ENCODE data around the gene DMD. TPM values are rescaled to one million over a fixed set of nuclear protein-coding genes. Genes with fewer than 3 reads are reported as not detected.

DMD gene
- total RNA-seq, 1 donor from 2014 or later, result 23.9 TPM

GRCh38 chrX:31153475-31154047 is 2057.8 kb downstream of the DMD start:
- peaks cover 2% of the 10 kb centered on the region for H3K4me1 Mint-ChIP-seq (ENCODE audit: low read depth)
- H3K27me3 Mint-ChIP-seq, result no peaks in the 10 kb centered on the region
- TF ChIP-seq CTCF (IDR thresholded peaks at IDR 0.05; ENCODE audit: unreplicated experiment), result no peak
- peaks cover 9% of the 10 kb centered on the region for H3K36me3 Mint-ChIP-seq (ENCODE audit: insufficient read depth)
- no peak overlapping the region for H3K4me3 Mint-ChIP-seq (ENCODE audit: low read depth)
- H3K9me3 Mint-ChIP-seq (ENCODE audit: low read depth), result peaks cover 25% of the 10 kb centered on the region
- DNase-seq (ENCODE audit: low spot score, unreplicated experiment), result no peak
- no peak overlapping the region for H3K27ac Mint-ChIP-seq

- peaks cover 25% of the 10 kb centered on the region for H3K9me3 Mint-ChIP-seq (ENCODE audit: low read depth)
Measured at GRCh38 chrX:31147175-31147574, 2064.2 kb downstream of the DMD start.

GRCh38 chrX:31139961-31140360 is 2071.4 kb downstream of the DMD start:
- Mint-ChIP-seq H3K9me3 (ENCODE audit: low read depth) (peaks cover 40% of the 10 kb centered on the region), H3K27me3 (no peaks in the 10 kb centered on the region), H3K4me3 (ENCODE audit: low read depth) (no peak overlapping the region), H3K27ac (no peak overlapping the region), H3K36me3 (ENCODE audit: insufficient read depth) (peaks cover 30% of the 10 kb centered on the region), H3K4me1 (ENCODE audit: low read depth) (no peaks in the 10 kb centered on the region)
- no peak for TF ChIP-seq CTCF (IDR thresholded peaks at IDR 0.05; ENCODE audit: unreplicated experiment)
- DNase-seq (ENCODE audit: low spot score, unreplicated experiment), result no peak

More at GRCh38 chrX:31147175-31147574, 2064.2 kb downstream of the DMD start:
- Mint-ChIP-seq H3K27me3 (no peaks in the 10 kb centered on the region), H3K4me1 (ENCODE audit: low read depth) (no peaks in the 10 kb centered on the region), H3K27ac (no peak overlapping the region), H3K36me3 (ENCODE audit: insufficient read depth) (peaks cover 23% of the 10 kb centered on the region), H3K4me3 (ENCODE audit: low read depth) (no peak overlapping the region)
- no peak for TF ChIP-seq CTCF (IDR thresholded peaks at IDR 0.05; ENCODE audit: unreplicated experiment)
- DNase-seq (ENCODE audit: low spot score, unreplicated experiment), result no peak

GRCh38 chrX:31138124-31138523 is 2073.2 kb downstream of the DMD start:
- Mint-ChIP-seq H3K27ac (no peak overlapping the region), H3K4me1 (ENCODE audit: low read depth) (peaks cover under 1% of the 10 kb centered on the region), H3K9me3 (ENCODE audit: low read depth) (peaks cover 31% of the 10 kb centered on the region), H3K27me3 (no peaks in the 10 kb centered on the region), H3K4me3 (ENCODE audit: low read depth) (no peak overlapping the region), H3K36me3 (ENCODE audit: insufficient read depth) (peaks cover 22% of the 10 kb centered on the region)
- no peak for DNase-seq (ENCODE audit: low spot score, unreplicated experiment)
- no peak for TF ChIP-seq CTCF (IDR thresholded peaks at IDR 0.05; ENCODE audit: unreplicated experiment)

- Mint-ChIP-seq H3K27me3 (no peaks in the 10 kb centered on the region), H3K9me3 (ENCODE audit: low read depth) (peaks cover 24% of the 10 kb centered on the region), H3K4me1 (ENCODE audit: low read depth) (peaks cover 3% of the 10 kb centered on the region), H3K27ac (no peak overlapping the region), H3K4me3 (ENCODE audit: low read depth) (no peak overlapping the region), H3K36me3 (ENCODE audit: insufficient read depth) (peaks cover 28% of the 10 kb centered on the region)
- no peak for TF ChIP-seq CTCF (IDR thresholded peaks at IDR 0.05; ENCODE audit: unreplicated experiment)
- DNase-seq (ENCODE audit: low spot score, unreplicated experiment), result no peak
Measured at GRCh38 chrX:31136144-31136611, 2075.2 kb downstream of the DMD start.
